ENCODE results near the gene SUGCT. TPM values are rescaled to one million over a fixed set of nuclear protein-coding genes. Genes with fewer than 3 reads are reported as not detected.

SUGCT gene
- total RNA-seq, 1 donor from 2014 or later: 0.79 TPM

DNA sequence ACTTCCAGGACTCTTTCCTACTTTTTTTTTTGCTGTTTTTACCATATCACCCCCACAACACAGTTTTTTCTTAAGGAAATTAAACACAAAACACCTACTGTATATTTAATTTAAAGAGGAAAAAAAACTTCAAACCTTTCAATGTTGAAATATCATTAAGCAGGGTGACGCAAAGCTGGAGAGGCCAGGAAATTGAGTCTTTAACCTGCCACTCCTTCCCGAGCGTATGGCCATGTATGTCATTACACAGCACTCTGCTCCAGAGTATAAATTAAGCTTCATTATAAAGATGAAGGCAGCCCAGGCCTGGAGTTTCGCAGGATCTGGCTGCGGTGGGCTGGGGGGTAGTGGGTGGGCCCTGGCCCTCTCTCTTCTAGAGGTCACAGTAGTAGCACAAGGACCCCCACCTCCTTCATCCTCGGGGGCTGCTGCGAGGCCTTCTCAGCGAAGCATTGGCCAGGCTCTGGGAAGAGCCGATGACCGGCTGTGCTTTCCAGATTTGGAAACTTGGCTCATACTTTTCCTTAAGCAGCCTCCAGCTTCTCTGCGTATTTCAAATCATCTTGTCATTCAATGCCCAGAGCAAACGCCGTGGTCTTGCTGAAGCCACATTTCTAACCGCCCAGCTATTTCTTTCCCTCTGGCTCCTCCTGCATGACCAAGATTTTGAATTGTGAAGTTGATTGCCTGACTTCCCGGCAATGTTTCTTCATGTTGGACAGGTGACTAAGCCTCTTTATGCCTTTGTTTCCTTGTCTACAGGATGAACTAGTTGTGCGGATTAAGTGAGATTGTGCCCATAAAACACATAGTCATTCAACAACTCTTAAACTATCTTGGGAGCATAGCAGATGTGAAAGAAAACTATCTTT, 765.1 kb downstream of the SUGCT start:
- no peak for DNase-seq (ENCODE audit: low read depth in 2 of 2)

DNA sequence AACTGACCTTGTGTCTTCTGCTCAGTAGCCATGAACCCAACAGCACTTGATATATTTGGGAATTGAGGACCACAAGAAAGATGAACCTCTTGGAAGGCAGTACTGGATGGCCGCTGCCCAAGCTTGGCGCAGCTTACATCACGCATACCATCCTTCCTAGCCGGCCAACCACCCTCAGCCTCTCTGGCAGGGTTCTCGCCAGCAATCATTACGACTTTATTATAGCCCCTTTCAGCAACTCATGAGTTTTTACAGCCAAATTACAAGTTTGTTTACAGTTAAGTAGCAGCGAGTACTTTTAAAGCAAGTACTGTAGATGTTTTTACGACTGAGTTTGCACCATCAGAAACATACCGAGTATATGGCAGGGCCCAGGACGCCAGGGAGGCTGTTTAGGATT, 769.1 kb downstream of the SUGCT start:
- DNase-seq (ENCODE audit: low read depth in 2 of 2): no peak

DNA sequence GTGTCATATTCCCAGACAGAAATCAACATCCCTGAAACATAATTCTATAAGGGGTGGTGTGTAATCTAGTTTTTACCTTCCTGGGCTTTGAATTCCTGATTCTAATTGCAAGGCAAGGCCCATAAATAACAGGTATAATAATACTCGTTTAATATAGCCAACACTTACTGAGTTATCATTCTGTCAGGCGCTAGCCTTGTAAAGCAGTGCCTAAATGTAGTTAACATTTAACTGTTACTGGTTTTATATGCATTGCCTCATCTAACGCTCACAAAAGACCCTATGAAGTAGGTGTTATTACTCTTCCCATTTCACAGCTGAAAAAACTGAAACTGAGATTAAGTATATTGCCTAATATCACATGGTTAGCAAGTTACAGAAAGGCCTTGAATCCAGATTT, 772.5 kb downstream of the SUGCT start:
- no peak for DNase-seq (ENCODE audit: low read depth in 2 of 2)

DNA sequence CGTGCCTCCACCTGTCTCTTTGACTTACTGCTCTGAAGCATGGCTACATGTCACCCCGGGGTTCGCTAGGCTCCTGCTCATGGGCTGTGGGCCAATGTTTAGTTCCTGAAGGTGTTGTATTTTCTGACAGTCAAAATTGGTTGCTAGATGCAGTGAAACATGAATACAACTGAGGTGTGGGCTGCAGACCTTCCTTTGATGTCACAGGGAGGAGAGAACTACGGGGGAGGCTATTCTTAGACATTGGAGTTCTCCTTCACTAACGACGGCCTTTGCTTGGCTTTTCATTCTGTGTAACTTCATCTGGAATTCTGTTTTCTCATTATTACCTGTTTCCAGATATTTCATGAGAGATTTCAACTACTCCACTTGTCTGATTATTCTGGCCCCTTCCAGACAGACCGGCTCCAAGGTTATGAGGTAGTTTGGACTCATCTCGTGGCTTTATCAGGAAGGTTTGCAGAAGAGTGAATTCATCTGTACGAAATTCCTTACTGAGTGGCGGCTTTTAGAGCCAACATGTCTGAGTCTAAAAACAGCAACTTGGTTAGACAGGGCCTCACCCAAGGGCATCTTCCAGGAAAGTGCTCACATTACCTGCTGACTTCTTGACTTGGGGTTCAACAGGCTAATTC, 774.7 kb downstream of the SUGCT start:
- DNase-seq (ENCODE audit: low read depth in 2 of 2): no peak

Other genes starting within 250 kb of the SUGCT start
- gene CDK13, start 184.7 kb upstream of the SUGCT start, total RNA-seq: 22.4 and 39.5 TPM in 2 replicates
- 17.2 and 25.8 TPM in 2 replicates for gene MPLKIP, start 383 bp upstream of the SUGCT start, total RNA-seq

Data from lung microvascular endothelial cell (primary cell).